Ectodermal cell (in vitro differentiated cells): Measurements from ENCODE around the gene NYAP2.

Source experiments
- H3K27ac ChIP-seq: 2 replicates; pipeline ENCODE4 v1.7.0; 2013; ENCODE audit warnings: mild to moderate bottlenecking, low read depth, low read length; ENCODE audit not compliant: insufficient read depth, poor library complexity, severe bottlenecking
- H3K27me3 ChIP-seq: 2 replicates; pipeline ENCODE4 v1.7.0; 2013; ENCODE audit warnings: mild to moderate bottlenecking, low read length; ENCODE audit not compliant: insufficient read depth, control insufficient read depth, poor library complexity, severe bottlenecking
- H3K36me3 ChIP-seq: one replicate; pipeline ENCODE4 v1.7.0; 2013; ENCODE audit warnings: low read length; ENCODE audit not compliant: control insufficient read depth, insufficient read depth
- H3K4me1 ChIP-seq: one replicate; pipeline ENCODE4 v1.7.0; 2013; ENCODE audit warnings: low read length; ENCODE audit not compliant: control insufficient read depth, insufficient read depth
- H3K4me3 ChIP-seq: 2 replicates; pipeline ENCODE4 v1.7.0; 2013; ENCODE audit warnings: low read depth, low read length, control low read depth; ENCODE audit not compliant: insufficient read depth
- H3K9me3 ChIP-seq: 2 replicates; pipeline ENCODE4 v1.7.0; 2013; ENCODE audit warnings: mild to moderate bottlenecking, low read length, moderate library complexity; ENCODE audit not compliant: control insufficient read depth
- WGBS, 2 experiments: methylation state at CpG; one replicate each; pipeline ENCODE4 v1.1.7; 2013; ENCODE audit warnings: missing lambda C conversion rate in 2 of 2; 5-methylcytosine and 5-hydroxymethylcytosine counted together

Gene NYAP2

GRCh38 chr2:225400060-225400511 lies 576 bp downstream of the NYAP2 start:
- no peak overlapping the region for H3K27ac ChIP-seq
- WGBS, 2 experiments = 7 to 8% methylated on average over 8 of the region's 8 CpGs
- H3K27me3 ChIP-seq = no peaks in the 10 kb centered on the region
- no peaks in the 10 kb centered on the region for H3K4me1 ChIP-seq
- no peaks in the 10 kb centered on the region for H3K36me3 ChIP-seq
- no peaks in the 10 kb centered on the region for H3K9me3 ChIP-seq
- no peak overlapping the region for H3K4me3 ChIP-seq

- Histone ChIP-seq H3K4me3 (no peak overlapping the region), H3K27ac (no peak overlapping the region)
- 86 to 90% methylated on average over 9 of the region's 9 CpGs for WGBS, 2 experiments
Observed at GRCh38 chr2:225400546-225401400, 1.3 kb downstream of the NYAP2 start.

GRCh38 chr2:225402210-225402776 lies 2.8 kb downstream of the NYAP2 start:
- 85 to 92% methylated on average over 1 of the region's 1 CpG for WGBS, 2 experiments
- H3K27ac ChIP-seq = no peak overlapping the region
- no peaks in the 10 kb centered on the region for H3K4me1 ChIP-seq
- no peaks in the 10 kb centered on the region for H3K9me3 ChIP-seq
- H3K27me3 ChIP-seq = no peaks in the 10 kb centered on the region
- no peaks in the 10 kb centered on the region for H3K36me3 ChIP-seq
- no peak overlapping the region for H3K4me3 ChIP-seq

More at GRCh38 chr2:225400546-225401400, 1.3 kb downstream of the NYAP2 start:
- H3K36me3 ChIP-seq = no peaks in the 10 kb centered on the region
- no peaks in the 10 kb centered on the region for H3K27me3 ChIP-seq
- no peaks in the 10 kb centered on the region for H3K4me1 ChIP-seq
- no peaks in the 10 kb centered on the region for H3K9me3 ChIP-seq

GRCh38 chr2:225411452-225411851 lies 11.9 kb downstream of the NYAP2 start:
- H3K9me3 ChIP-seq = no peaks in the 10 kb centered on the region
- H3K4me3 ChIP-seq = no peak overlapping the region
- H3K36me3 ChIP-seq = no peaks in the 10 kb centered on the region
- no peaks in the 10 kb centered on the region for H3K27me3 ChIP-seq
- no peaks in the 10 kb centered on the region for H3K4me1 ChIP-seq
- WGBS, 2 experiments = 85 to 89% methylated on average over 3 of the region's 3 CpGs
- no peak overlapping the region for H3K27ac ChIP-seq

GRCh38 chr2:225413786-225414185 lies 14.3 kb downstream of the NYAP2 start:
- H3K36me3 ChIP-seq = no peaks in the 10 kb centered on the region
- H3K4me1 ChIP-seq = no peaks in the 10 kb centered on the region
- WGBS, 2 experiments = 86 to 87% methylated on average over 2 of the region's 2 CpGs
- no peaks in the 10 kb centered on the region for H3K9me3 ChIP-seq
- no peak overlapping the region for H3K27ac ChIP-seq
- no peak overlapping the region for H3K4me3 ChIP-seq
- no peaks in the 10 kb centered on the region for H3K27me3 ChIP-seq

GRCh38 chr2:225414902-225415301 lies 15.4 kb downstream of the NYAP2 start:
- no peak overlapping the region for H3K4me3 ChIP-seq
- WGBS, 2 experiments = 89 to 93% methylated on average over 1 of the region's 1 CpG
- H3K27ac ChIP-seq = no peak overlapping the region
- H3K27me3 ChIP-seq = no peaks in the 10 kb centered on the region
- no peaks in the 10 kb centered on the region for H3K9me3 ChIP-seq
- no peaks in the 10 kb centered on the region for H3K4me1 ChIP-seq
- no peaks in the 10 kb centered on the region for H3K36me3 ChIP-seq

GRCh38 chr2:225415341-225415740 lies 15.8 kb downstream of the NYAP2 start:
- Histone ChIP-seq H3K9me3 (no peaks in the 10 kb centered on the region), H3K4me3 (no peak overlapping the region), H3K4me1 (no peaks in the 10 kb centered on the region), H3K27me3 (no peaks in the 10 kb centered on the region), H3K27ac (no peak overlapping the region), H3K36me3 (no peaks in the 10 kb centered on the region)
- WGBS, 2 experiments = 98 to 100% methylated on average over 2 of the region's 2 CpGs

- Histone ChIP-seq H3K4me3 (no peak overlapping the region), H3K36me3 (no peaks in the 10 kb centered on the region), H3K27me3 (no peaks in the 10 kb centered on the region), H3K27ac (no peak overlapping the region), H3K4me1 (no peaks in the 10 kb centered on the region), H3K9me3 (no peaks in the 10 kb centered on the region)
- WGBS, 2 experiments = 83% methylated on average over 2 of the region's 2 CpGs; no CpG with 5 or more reads in 1 of the 2 experiments
Observed at GRCh38 chr2:225415792-225416191, 16.3 kb downstream of the NYAP2 start.

- Histone ChIP-seq H3K9me3 (no peaks in the 10 kb centered on the region), H3K36me3 (no peaks in the 10 kb centered on the region), H3K4me3 (no peak overlapping the region), H3K27ac (no peak overlapping the region), H3K27me3 (no peaks in the 10 kb centered on the region), H3K4me1 (no peaks in the 10 kb centered on the region)
- WGBS, 2 experiments = 90 to 92% methylated on average over 2 to 3 of the region's 3 CpGs
Observed at GRCh38 chr2:225416616-225417367, 17.3 kb downstream of the NYAP2 start.

GRCh38 chr2:225419033-225419432 lies 19.5 kb downstream of the NYAP2 start:
- 97 to 99% methylated on average over 6 of the region's 6 CpGs for WGBS, 2 experiments
- Histone ChIP-seq H3K36me3 (no peaks in the 10 kb centered on the region), H3K9me3 (no peaks in the 10 kb centered on the region), H3K27me3 (no peaks in the 10 kb centered on the region), H3K27ac (no peak overlapping the region), H3K4me1 (no peaks in the 10 kb centered on the region), H3K4me3 (no peak overlapping the region)
